Endometrial microvascular endothelial cells (primary cell): Measurements from ENCODE around the gene SRGAP3. TPM values are rescaled to one million over a fixed set of nuclear protein-coding genes. Genes with fewer than 3 reads are reported as not detected.

Experiments used
- in situ Hi-C: cut with HindIII; loops from 2 replicates; pipeline ENCODE4 v1.10.0; 2017; ENCODE audit warnings: low sequenced_read_pairs, low pct_unique_long_range_greater_than_20kb; ENCODE audit errors: inconsistent ontology term
- total RNA-seq: library from RNA; depleted of rRNA; stranded (reverse); fragments of >200 nt; gene quantifications from one replicate; pipeline ENCODE4 v1.2.3, GENCODE V29; 2015; ENCODE audit errors: inconsistent ontology term

Gene SRGAP3
- total RNA-seq, 1 donor from 2014 or later, result not detected

- in situ Hi-C loops, result no loop called here
These were observed 257.2 kb downstream of the SRGAP3 start for GRCh38 chr3:8992199-8992598.

- in situ Hi-C loops, result no loop called here
These were observed 258.9 kb downstream of the SRGAP3 start for GRCh38 chr3:8990266-8991215.

- in situ Hi-C loops, result no loop called here
These were observed 260.5 kb downstream of the SRGAP3 start for GRCh38 chr3:8988791-8989558.

GRCh38 chr3:8988384-8988655 lies 261.1 kb downstream of the SRGAP3 start:
- in situ Hi-C loops, result no loop called here

- in situ Hi-C loops, result no loop called here
These were observed 261.6 kb downstream of the SRGAP3 start for GRCh38 chr3:8987645-8988383.

GRCh38 chr3:8987226-8987625 lies 262.2 kb downstream of the SRGAP3 start:
- in situ Hi-C loops, result no loop called here

- in situ Hi-C loops, result no loop called here
These were observed 262.7 kb downstream of the SRGAP3 start for GRCh38 chr3:8986741-8987140.

GRCh38 chr3:8985876-8986275 lies 263.6 kb downstream of the SRGAP3 start:
- in situ Hi-C loops, result no loop called here

- in situ Hi-C loops, result no loop called here
These were observed 264.0 kb downstream of the SRGAP3 start for GRCh38 chr3:8985411-8985831.

- in situ Hi-C loops, result no loop called here
These were observed 264.9 kb downstream of the SRGAP3 start for GRCh38 chr3:8984526-8984925.

GRCh38 chr3:8984081-8984480 lies 265.4 kb downstream of the SRGAP3 start:
- in situ Hi-C loops, result no loop called here

- in situ Hi-C loops, result no loop called here
These were observed 265.9 kb downstream of the SRGAP3 start for GRCh38 chr3:8983591-8983990.

- in situ Hi-C loops, result no loop called here
These were observed 266.4 kb downstream of the SRGAP3 start for GRCh38 chr3:8983026-8983425.

GRCh38 chr3:8982509-8982908 lies 266.9 kb downstream of the SRGAP3 start:
- in situ Hi-C loops, result no loop called here

- in situ Hi-C loops, result no loop called here
These were observed 267.7 kb downstream of the SRGAP3 start for GRCh38 chr3:8981700-8982099.

- in situ Hi-C loops, result no loop called here
These were observed 268.1 kb downstream of the SRGAP3 start for GRCh38 chr3:8981296-8981695.

GRCh38 chr3:8980756-8981257 lies 268.6 kb downstream of the SRGAP3 start:
- in situ Hi-C loops, result no loop called here

- in situ Hi-C loops, result no loop called here
These were observed 270.2 kb downstream of the SRGAP3 start for GRCh38 chr3:8979262-8979661.

GRCh38 chr3:8978551-8978950 lies 270.9 kb downstream of the SRGAP3 start:
- in situ Hi-C loops, result no loop called here
